Middle frontal gyrus (tissue), 1 donor: ENCODE results near the gene PIK3R2.
"Not testable (repeated sequence)": the region's sequence is repeated elsewhere in the genome, so short reads cannot be mapped to it uniquely, and the experiment has no call there.

Experiments used
- DNase-seq: peaks from one replicate; pipeline ENCODE4 v3.0.0-alpha.2; 2015; ENCODE audit warnings: low spot score; ENCODE audit errors: extremely low spot score

PIK3R2 gene

DNA sequence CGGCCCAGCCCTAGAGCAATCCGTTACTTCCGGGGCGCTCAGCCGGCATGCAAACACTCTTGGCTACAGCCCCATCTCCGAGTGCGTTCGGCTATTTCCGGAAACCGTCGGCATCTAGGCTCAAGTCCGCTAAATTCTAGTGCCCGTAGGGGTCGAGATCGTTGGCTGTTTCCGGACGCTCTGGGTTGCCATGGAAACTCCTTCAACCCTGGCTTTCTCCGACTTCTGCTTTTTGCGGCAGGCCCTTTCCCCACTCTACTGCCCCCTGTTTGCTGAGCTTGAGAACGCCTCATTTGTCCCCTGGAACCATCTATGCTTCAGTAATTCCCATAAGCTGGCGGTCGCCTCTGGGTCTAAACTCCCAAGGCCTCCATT is 534 bp upstream of the PIK3R2 start:
- DNase-seq = peak; percentile 94

DNA sequence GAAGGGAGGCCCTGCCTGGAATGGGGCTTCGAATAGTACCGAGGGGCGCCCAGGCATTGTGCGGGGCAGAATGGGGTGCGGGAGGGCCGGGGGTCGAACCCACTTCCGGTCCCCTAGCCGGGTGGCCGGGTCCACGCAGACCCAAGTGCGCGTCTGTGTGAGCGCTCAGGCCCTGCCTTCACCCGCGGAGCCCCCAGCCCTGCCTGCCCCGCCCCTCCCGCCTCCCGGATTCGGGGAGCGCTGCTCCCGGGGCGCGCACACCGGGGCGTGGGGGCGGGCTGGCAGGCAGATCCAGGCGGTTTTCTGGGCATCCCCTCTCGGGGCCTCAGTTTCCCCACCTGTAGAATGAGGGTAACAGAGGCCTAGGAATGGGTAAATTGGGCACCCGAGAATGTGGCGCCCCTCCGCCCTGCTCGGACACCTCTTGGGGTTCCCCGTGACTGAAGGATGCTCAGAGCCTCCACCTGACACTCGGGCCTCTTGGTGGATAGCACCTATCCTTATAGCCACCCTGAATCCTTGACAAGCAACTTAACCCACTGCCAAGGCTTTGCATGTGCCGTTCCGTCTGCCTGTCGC is 682 bp downstream of the PIK3R2 start:
- DNase-seq = no peak

DNA sequence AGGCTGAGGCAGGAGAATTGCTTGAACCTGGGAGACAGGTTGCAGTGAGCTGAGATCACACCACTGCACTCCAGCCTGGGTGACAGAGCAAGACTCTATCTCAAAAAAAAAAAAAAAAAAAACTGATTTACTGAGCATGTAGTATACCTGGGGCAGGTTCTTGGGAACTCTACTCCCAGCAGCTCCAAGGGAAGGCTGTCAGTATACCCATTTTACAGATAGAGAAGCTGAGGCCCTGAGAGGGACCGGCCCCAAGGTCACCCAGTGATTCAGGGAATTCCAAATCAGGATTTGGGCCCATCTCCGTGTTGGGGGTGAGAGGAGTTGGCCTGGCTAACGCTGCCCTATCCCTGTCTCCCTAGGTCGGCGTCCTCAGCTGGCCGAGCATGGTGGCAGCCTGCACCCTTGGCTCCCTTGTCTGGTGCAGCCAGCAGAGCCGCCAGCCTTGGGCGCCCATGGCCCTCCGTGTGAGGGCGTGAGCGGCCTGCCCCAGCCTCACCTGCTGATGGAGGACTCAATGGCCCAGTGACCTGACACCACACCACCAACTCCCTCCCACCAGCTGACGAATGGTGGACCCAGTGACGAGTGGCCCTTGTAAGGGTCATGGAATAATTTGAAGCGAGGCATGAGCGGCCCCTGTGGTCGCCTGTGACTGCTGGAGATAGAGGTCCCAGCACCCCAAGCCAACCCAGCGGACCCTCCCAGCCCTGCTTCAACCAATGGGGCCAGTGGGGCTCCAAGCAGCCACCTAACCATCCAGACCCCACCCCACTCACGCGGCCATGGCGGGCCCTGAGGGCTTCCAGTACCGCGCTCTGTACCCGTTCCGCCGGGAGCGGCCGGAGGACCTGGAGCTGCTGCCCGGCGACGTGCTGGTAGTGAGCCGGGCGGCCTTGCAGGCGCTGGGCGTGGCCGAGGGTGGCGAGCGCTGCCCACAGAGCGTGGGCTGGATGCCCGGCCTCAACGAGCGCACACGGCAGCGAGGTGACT is 2.4 kb downstream of the PIK3R2 start:
- DNase-seq = no peak

DNA sequence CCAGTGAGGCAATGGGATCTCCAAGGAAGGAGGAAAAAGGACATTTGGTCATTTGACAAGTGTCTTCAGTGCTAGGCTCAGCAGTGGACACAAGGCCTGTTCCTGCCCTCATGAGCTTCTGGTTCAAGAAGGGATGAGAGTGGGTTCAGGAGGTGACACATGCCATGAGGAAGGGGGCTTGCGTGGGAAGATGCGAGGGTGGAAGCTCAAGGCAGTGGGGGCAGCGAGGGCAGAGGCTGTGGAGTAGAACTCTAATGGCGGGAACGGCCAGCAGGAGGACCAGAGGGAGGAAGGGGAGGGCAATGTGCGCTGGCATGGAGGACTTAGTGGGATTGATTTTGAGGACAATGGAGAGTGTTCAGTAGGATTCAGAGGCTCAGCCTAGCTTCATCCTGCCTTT is 3.3 kb downstream of the PIK3R2 start:
- no peak for DNase-seq

GRCh38 chr19:18156841-18157464 is 4.0 kb downstream of the PIK3R2 start:
- peak; percentile 50 for DNase-seq

- peak; percentile 61 for DNase-seq
Measured at GRCh38 chr19:18157465-18158063, 4.6 kb downstream of the PIK3R2 start.

DNA sequence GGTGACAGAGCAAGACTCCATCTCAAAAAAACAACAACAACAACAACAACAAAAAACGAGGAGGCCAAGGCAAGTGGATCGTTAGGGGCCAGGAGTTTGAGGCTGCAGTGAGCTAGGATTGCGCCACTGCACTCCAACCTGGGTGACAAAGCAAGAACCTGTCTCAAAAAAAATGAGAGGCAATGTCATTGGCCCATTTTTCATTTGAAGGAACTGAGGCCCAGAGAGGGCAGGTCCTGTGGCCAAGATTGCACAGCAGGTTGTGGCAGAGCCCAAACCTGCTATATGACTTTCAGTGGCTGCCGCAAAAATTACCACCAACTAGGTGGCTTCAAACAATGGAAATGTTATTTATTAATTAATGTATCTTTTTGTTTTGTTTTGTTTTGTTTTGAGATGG is 5.5 kb downstream of the PIK3R2 start:
- DNase-seq = no peak

DNA sequence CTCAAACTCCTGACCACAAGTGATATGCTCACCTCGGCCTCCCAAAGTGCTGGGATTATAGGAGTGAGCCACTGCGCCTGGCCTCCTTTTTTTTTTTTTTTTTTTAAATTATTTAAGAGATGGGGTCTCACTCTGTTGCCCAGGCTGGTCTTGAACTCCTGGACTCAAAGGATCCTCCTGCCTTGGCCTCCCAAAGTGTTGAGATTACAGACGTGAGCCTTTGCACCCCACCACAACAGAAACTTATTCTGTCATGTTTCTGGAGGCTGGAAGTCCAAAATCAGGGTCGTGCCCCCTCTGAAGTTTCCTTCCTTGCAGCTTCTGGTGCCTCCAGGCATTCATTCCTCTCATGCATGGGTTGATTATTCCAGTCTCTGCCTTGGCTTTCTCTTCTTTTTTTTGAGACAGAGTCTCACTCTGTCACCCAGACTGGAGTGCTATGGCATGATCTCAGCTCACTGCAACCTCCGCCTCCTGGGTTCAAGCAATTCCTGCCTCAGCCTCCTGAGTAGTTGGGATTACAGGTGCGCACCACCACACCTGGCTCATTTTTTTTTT is 6.2 kb downstream of the PIK3R2 start:
- DNase-seq = not testable (repeated sequence)

- DNase-seq = no peak
Measured at GRCh38 chr19:18159810-18160209, 6.8 kb downstream of the PIK3R2 start.

GRCh38 chr19:18160493-18160970 is 7.6 kb downstream of the PIK3R2 start:
- no peak for DNase-seq

GRCh38 chr19:18160971-18161635 is 8.1 kb downstream of the PIK3R2 start:
- no peak for DNase-seq

GRCh38 chr19:18161636-18162002 is 8.7 kb downstream of the PIK3R2 start:
- DNase-seq = no peak

GRCh38 chr19:18164072-18164471 is 11.1 kb downstream of the PIK3R2 start:
- DNase-seq = no peak

DNA sequence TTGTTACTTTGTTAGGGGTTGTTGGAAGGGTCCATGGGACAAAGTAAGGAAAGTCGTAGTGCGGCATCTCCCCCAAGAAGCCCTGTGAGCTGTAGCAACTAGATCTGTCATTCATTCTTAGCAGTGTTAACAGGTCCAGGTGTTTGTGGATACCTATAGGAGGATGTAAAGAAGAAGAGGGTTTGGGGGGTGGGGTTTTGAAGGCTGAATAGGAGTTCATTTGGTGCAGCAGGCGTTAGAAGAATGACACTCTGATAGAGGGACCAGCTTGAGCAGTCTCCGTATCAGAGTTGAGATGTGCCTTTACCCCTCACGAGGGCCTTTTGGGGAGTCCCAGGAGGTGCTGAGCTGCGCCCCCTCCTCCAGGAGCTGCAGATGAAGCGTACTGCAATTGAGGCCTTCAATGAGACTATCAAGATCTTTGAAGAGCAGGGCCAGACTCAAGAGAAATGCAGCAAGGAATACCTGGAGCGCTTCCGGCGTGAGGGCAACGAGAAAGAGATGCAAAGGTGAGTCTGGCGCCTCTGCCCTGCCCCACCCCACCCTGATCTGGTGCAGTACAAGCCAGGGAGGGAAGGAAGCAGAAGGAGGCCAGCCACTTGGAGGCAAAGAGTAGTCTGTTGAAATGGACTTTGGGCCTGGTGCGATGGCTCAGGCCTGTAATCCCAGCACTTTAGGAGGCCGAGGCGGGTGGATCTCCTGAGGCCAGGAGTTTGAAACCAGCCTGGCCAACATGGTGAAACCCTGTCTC is 13.0 kb downstream of the PIK3R2 start:
- no peak for DNase-seq

GRCh38 chr19:18167011-18167410 is 14.0 kb downstream of the PIK3R2 start:
- no peak for DNase-seq

DNA sequence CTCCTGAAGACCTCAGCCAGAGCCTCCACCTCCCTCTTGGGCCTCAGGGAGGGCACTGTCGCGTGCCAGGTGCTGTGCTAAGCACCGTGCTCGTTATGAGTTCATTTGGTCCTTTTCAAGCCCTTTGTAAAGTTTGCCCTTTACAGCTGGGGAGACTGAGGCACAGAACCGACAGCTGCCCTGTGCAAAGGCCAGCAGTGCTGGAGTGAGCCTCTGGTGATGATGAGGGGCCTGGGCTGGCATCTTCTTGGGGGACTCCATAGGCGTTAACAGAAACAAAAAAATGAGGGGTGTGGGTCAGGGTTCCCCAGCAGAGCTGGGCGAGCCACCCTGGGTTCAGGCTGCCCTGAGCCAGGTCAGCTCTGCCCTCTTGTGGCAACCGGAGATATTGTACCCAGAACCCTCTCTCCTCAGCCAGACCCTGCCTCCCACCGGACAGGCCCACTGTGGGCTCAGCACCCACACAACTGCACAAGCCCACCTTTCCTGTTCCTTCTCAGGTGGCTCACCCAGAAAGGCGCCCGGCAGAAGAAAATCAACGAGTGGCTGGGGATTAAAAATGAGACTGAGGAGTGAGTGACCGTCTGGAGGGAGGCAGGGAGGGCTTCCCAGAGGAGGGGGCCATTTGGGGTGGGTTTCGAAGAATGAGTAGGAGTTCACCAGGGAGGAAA is 15.1 kb downstream of the PIK3R2 start:
- DNase-seq = no peak

DNA sequence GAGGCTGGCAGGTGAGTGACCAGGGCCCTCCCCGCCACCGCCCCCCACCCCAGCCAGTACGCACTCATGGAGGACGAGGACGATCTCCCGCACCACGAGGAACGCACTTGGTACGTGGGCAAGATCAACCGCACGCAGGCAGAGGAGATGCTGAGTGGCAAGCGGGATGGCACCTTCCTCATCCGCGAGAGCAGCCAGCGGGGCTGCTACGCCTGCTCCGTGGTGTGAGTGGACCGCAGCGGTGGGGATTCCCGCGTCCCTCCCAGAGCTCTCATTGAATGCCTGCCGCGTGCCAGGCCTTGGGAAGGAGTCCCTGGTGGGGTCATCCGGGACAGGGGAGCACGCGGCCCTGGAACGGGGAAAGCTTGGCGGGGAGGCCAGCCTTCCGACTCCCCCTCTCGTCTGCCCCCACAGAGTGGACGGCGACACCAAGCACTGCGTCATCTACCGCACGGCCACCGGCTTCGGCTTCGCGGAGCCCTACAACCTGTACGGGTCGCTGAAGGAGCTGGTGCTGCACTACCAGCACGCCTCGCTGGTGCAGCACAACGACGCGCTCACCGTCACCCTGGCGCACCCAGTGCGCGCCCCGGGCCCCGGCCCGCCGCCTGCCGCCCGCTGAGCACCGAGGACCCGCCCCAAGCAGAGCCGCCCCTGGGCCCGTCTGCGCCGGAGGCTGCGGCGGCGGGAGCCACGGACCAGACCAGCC is 15.9 kb downstream of the PIK3R2 start:
- no peak for DNase-seq

GRCh38 chr19:18170714-18171255 is 17.8 kb downstream of the PIK3R2 start:
- no peak for DNase-seq
